ENCODE data around the gene PINLYP. TPM values are rescaled to one million over a fixed set of nuclear protein-coding genes. Genes with fewer than 3 reads are reported as not detected.

PINLYP gene
- total and polyA plus RNA-seq, 2 experiments from 2014 or later, result 7.8 to 11.1 TPM

- Mint-ChIP-seq H3K4me3 (no peak overlapping the region), H3K9me3 (no peaks in the 10 kb centered on the region; the same call in 2 of the 3 replicates), H3K4me1 (no peaks in the 10 kb centered on the region), H3K27ac (no peak overlapping the region; the same call in 1 of the 2 replicates), H3K27me3 (ENCODE audit: insufficient read depth, low read depth, poor library complexity) (peaks cover 6% of the 10 kb centered on the region), H3K36me3 (ENCODE audit: low read depth) (peaks cover 68% of the 10 kb centered on the region)
- H3K36me3 ChIP-seq (ENCODE audit: insufficient read depth), result no peaks in the 10 kb centered on the region; the same call in 1 of the 2 replicates
- no peak for DNase-seq (ENCODE audit: low spot score)
- no peak overlapping the region for H3K4me2 ChIP-seq
- H3K9me2 ChIP-seq (ENCODE audit: insufficient read depth), result no peaks in the 10 kb centered on the region
- no peaks in the 10 kb centered on the region for H3K27me3 ChIP-seq (ENCODE audit: insufficient read depth)
- no peak for TF ChIP-seq JUNB (IDR thresholded peaks at IDR 0.05; ENCODE audit: unreplicated experiment)
- TF ChIP-seq REST (IDR thresholded peaks at IDR 0.05; ENCODE audit: unreplicated experiment), result no peak
- no peak for TF ChIP-seq EZH2 (IDR thresholded peaks at IDR 0.05; ENCODE audit: low read depth, unreplicated experiment)
- TF ChIP-seq ZNF462 (CRISPR knock-in tag; IDR thresholded peaks at IDR 0.05), result no peak
- TF ChIP-seq ETS1 (IDR thresholded peaks at IDR 0.05), result no peak
- no peak overlapping the region for H3K4me3 ChIP-seq
- no peak overlapping the region for H2AFZ ChIP-seq
- H4K20me1 ChIP-seq (replicated peaks; ENCODE audit: insufficient read depth), result no peaks in the 10 kb centered on the region
- H3K4me1 ChIP-seq (ENCODE audit: insufficient read depth), result no peaks in the 10 kb centered on the region
- ATAC-seq, result no peak
- no peaks in the 10 kb centered on the region for H3F3A ChIP-seq (replicated peaks; ENCODE audit: low read depth)
- no peaks in the 10 kb centered on the region for H3K79me2 ChIP-seq (replicated peaks; ENCODE audit: insufficient read depth)
- H3K27ac ChIP-seq (ENCODE audit: low read depth), result no peak overlapping the region
Observed at GRCh38 chr19:43545981-43546380, 29.6 kb upstream of the PINLYP start.

Data from GM23338 (cell line).